Measurements from ENCODE around the gene HK1.

Gene HK1

DNA sequence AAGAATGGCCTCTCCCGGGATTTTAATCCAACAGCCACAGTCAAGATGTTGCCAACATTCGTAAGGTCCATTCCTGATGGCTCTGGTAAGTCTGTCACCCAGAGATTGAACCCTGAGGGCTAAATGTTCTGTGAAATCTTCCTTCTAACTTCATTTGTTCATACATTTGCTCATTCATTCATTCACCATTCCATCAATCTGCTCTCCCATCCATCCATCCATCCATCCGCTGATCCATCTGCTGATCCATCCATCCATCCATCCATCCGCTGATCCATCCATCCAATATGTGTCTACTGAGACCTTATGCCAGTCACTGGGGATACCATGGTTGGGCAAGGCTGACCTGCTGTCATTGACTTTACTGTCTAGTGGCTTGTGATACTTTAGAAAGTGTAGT is 65.6 kb downstream of the HK1 start:
- no peaks in the 10 kb centered on the region for H3K4me1 ChIP-seq (ENCODE audit: control insufficient read depth, insufficient read depth, low read length)
- H3K27ac ChIP-seq (ENCODE audit: extremely low read depth, low read depth, low read length), result no peak overlapping the region
- CTCF ChIA-PET, result interaction anchor here (1.5 kb wide), 1 partner anchor 10 kb away, joined by 3 read pairs; no protein-coding TSS in a partner anchor
- peaks cover 0 to 34% of the 10 kb centered on the region in 2 experiments; a peak in 2 of 3 replicates for H3K36me3 ChIP-seq (ENCODE audit: control insufficient read depth in 2 of 2, insufficient read depth in 1 of 2, low read length in 2 of 2)
- H3K4me3 ChIP-seq (ENCODE audit: low read depth, low read length), result no peak overlapping the region
- POLR2A ChIA-PET, result no interaction called here
- no peaks in the 10 kb centered on the region for H3K9me3 ChIP-seq (ENCODE audit: control insufficient read depth, insufficient read depth, low read depth, low read length)
- no peak for TF ChIP-seq ZFP3 (tag by site-specific recombination; IDR thresholded peaks at IDR 0.05; ENCODE audit: low read depth)
- TF ChIP-seq ZNF571 (tag by site-specific recombination; IDR thresholded peaks at IDR 0.05), result no peak
- peak; percentile 76 for TF ChIP-seq ZNF366 (tag by site-specific recombination; conservative IDR thresholded peaks at IDR 0.05)
- TF ChIP-seq ZBTB17 (tag by site-specific recombination; IDR thresholded peaks at IDR 0.05), result peak; percentile 74

GRCh38 chr10:69344591-69345252 is 66.4 kb downstream of the HK1 start:
- H3K36me3 ChIP-seq (ENCODE audit: control insufficient read depth in 2 of 2, insufficient read depth in 1 of 2, low read length in 2 of 2), result peaks cover 0 to 42% of the 10 kb centered on the region in 2 experiments; a peak in 2 of 3 replicates
- no peaks in the 10 kb centered on the region for H3K4me1 ChIP-seq (ENCODE audit: control insufficient read depth, insufficient read depth, low read length)
- POLR2A ChIA-PET, result interaction anchor here (1.3 kb wide), 1 partner anchor 26 kb away, joined by 4 read pairs; no protein-coding TSS in a partner anchor
- no peak overlapping the region for H3K4me3 ChIP-seq (ENCODE audit: low read depth, low read length)
- no peak overlapping the region for H3K27ac ChIP-seq (ENCODE audit: extremely low read depth, low read depth, low read length)
- CTCF ChIA-PET, result interaction anchor here (0.7 to 1.5 kb wide), 2 partner anchors 11 to 64 kb away, joined by 3 read pairs; no protein-coding TSS in a partner anchor
- H3K9me3 ChIP-seq (ENCODE audit: control insufficient read depth, insufficient read depth, low read depth, low read length), result no peaks in the 10 kb centered on the region
- no peak for TF ChIP-seq ZNF10 (tag by site-specific recombination; IDR thresholded peaks at IDR 0.05)
- TF ChIP-seq KLF1 (tag by site-specific recombination; IDR thresholded peaks at IDR 0.05), result 0 out of 2 replicates have a peak, but pooled peaks have one; percentile 11
- no peak for TF ChIP-seq GLIS2 (tag by site-specific recombination; IDR thresholded peaks at IDR 0.05)
- TF ChIP-seq PRDM1 (tag by site-specific recombination; IDR thresholded peaks at IDR 0.05), result 0 out of 2 replicates have a peak, but pooled peaks have one; percentile 17
- no peak for TF ChIP-seq ZNF23 (tag by site-specific recombination; IDR thresholded peaks at IDR 0.05; ENCODE audit: borderline replicate concordance)
- 0 out of 2 replicates have a peak, but pooled peaks have one; percentile 17 for TF ChIP-seq GLIS1 (tag by site-specific recombination; IDR thresholded peaks at IDR 0.05)

- CTCF ChIA-PET, result no interaction called here
- peaks cover 0 to 48% of the 10 kb centered on the region in 2 experiments; a peak in 2 of 3 replicates for H3K36me3 ChIP-seq (ENCODE audit: control insufficient read depth in 2 of 2, insufficient read depth in 1 of 2, low read length in 2 of 2)
- POLR2A ChIA-PET, result interaction anchor here (1.3 kb wide), 1 partner anchor 26 kb away, joined by 4 read pairs; no protein-coding TSS in a partner anchor
Measured at GRCh38 chr10:69345402-69345801, 67.1 kb downstream of the HK1 start.

More at GRCh38 chr10:69345402-69345801, 67.1 kb downstream of the HK1 start:
- TF ChIP-seq ZNF138 (tag by site-specific recombination; IDR thresholded peaks at IDR 0.05; ENCODE audit: borderline replicate concordance), result no peak
- no peak for TF ChIP-seq ZNF624 (tag by site-specific recombination; IDR thresholded peaks at IDR 0.05)
- peak; percentile 70 for TF ChIP-seq REST (tag by site-specific recombination; IDR thresholded peaks at IDR 0.05)
- TF ChIP-seq ZIC2 (tag by site-specific recombination; IDR thresholded peaks at IDR 0.05), result peak; percentile 59
- no peak for TF ChIP-seq ZNF747 (tag by site-specific recombination; IDR thresholded peaks at IDR 0.05)
- TF ChIP-seq, protein P1, sequence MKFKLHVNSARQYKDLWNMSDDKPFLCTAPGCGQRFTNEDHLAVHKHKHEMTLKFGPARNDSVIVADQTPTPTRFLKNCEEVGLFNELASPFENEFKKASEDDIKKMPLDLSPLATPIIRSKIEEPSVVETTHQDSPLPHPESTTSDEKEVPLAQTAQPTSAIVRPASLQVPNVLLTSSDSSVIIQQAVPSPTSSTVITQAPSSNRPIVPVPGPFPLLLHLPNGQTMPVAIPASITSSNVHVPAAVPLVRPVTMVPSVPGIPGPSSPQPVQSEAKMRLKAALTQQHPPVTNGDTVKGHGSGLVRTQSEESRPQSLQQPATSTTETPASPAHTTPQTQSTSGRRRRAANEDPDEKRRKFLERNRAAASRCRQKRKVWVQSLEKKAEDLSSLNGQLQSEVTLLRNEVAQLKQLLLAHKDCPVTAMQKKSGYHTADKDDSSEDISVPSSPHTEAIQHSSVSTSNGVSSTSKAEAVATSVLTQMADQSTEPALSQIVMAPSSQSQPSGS (tag by site-specific recombination; IDR thresholded peaks at IDR 0.05; ENCODE audit: low read depth), result no peak
- TF ChIP-seq KLF1 (tag by site-specific recombination; IDR thresholded peaks at IDR 0.05), result no peak
- Histone ChIP-seq H3K27ac (ENCODE audit: extremely low read depth, low read depth, low read length) (no peak overlapping the region), H3K4me3 (ENCODE audit: low read depth, low read length) (no peak overlapping the region), H3K9me3 (ENCODE audit: control insufficient read depth, insufficient read depth, low read depth, low read length) (no peaks in the 10 kb centered on the region), H3K4me1 (ENCODE audit: control insufficient read depth, insufficient read depth, low read length) (no peaks in the 10 kb centered on the region)

All from HEK293 (cell line).